Stimulated activated CD8-positive, alpha-beta memory T cell treated with anti-CD3 and anti-CD28 coated beads, Interleukin-7, amount 100 ng/mL, for 4 hours (primary cell): ENCODE measurements around the gene APAF1.

Experiments
- DNase-seq, 2 donors: peaks; one replicate each; pipeline ENCODE4 v3.0.0-alpha.2; 2020; ENCODE audit warnings: low read depth in 2 of 2

The APAF1 gene

DNA sequence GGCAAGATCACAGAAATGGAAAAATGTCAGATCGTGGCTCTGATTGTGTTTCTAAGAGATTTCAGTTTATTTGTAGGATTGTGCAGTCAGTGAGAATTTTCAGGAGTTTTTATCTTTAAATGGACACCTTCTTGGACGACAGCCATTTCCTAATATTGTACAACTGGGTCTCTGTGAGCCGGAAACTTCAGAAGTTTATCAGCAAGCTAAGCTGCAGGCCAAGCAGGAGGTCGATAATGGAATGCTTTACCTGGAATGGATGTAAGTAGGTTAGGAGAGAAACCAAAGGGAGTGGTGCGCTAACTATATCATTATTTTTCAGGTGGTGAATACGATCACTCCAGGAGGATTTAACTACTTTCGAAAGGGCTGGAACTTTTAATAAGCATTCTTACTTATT is 26.4 kb downstream of the APAF1 start:
- no peak for DNase-seq

DNA sequence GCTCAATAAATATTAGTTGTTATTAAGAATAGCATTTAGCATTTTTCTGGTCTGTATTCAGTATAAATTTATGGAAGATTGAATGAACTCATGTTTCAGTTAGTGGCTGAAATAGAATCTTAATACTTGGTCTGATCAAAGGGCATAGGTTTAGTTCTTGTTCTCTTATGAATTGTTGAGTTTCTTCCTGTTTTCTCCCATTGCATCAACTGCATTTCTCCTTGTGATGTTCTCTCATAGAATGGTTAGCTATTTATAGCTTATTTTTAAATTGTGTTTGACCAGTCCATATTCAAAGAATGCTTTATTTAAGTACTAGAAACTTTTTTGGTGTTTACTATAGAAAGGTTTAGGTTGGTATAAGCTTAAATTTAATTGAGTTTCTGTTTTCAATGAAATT is 29.8 kb downstream of the APAF1 start:
- no peak for DNase-seq

DNA sequence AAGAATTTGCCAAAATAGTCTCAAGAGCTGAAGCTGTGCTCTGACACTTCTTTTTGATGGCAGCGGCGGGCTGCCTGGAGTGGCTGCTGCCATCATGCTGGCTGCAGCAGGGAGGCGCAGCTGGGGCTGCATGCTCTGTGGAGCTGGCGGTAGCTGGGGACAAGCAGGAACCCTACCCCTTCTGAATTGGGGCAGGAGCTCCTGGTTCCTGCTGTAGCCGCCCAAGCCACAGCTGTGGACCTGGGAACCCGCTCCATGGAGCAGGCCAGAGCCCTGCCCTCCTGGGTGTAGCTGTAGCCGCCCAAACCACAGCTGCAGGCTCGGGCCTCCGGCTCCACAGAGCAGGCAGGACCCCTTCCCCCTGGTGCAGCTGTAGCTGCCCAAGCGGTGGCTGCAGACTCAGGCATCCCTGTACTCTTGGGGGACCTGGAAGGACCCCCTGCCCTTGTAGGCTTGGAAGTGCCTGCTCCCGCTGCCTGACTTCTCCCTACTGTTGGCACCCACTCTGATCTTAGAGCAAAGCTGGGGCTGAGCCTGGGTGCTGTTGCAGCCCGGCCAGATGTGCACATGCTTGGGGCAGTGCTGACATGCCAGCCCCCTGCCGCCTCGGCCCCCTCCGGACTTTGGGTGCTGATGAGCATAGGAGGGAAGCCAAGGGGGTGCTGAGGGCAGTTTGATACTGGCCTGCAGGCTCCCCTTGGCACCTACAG is 33.3 kb downstream of the APAF1 start:
- no peak for DNase-seq

DNA sequence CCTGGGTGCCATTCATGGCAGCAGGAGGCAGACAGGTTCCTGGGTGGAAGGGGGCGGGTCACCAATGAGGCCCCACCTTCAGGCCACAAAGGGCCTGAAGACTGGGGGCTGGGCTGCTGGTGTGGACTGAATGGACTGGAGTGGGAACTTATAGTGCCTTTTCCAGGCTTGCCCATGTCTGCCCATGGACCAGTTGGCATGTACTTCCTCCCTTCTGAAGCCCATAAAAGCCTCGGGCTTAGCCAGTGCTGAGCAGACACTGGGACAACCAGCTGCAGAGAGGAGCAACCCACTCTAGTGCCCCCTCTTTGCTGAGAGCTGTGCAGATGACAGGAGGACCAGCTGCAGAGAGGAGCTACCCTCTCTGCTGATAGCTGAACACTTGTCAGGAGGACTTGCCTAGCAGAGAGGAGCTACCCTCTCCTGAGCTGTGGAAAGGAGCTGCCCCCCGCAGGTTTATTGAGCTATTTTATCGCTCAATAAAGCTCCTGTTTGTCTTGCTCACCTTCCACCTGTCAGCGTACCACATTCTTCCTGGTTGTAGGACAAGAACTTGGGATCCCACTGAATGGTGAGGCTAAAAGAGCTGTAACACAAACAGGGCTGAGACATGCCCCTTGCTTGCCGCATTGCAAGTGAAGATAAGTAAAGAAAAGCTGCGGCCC is 34.0 kb downstream of the APAF1 start:
- no peak for DNase-seq

DNA sequence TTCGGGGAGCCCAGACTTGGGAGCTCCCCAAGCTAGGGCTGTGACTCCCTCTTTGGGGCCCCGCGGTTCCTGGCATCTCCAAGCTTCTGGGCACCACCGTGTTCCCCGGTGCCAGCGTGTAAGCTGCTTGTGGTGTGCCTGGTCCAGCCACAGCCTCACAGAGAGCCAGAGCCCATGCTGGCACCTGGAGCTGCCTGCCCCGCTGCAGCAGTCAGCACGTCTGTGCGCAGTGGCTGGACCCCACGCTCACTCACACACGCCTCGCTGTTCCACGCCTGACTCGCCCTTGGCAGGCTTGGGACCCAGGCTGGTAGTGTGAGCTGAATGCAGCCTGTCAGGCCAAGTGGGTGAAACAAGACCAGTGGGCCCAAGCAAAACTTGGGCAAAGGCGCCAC is 34.5 kb downstream of the APAF1 start:
- DNase-seq = no peak

DNA sequence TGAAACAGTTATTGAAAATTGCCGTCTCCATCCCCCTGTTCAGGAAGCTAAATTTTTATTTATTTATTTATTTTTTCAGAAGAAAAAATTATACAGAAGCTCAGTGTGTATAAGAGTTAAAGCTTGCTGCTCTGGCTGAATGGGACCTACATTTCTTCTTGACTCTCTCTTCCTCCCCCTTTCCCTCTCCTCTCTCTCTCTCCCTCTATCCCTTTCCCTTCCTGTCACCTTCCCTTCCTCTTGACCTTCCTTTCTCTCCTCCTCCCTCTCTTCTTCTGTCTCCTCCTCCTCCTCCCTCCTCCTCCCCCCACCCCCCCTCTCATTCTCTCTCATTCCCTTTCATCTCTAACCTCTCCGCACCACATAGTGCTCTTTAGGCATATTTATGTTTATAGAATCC is 39.1 kb downstream of the APAF1 start:
- DNase-seq = no peak

DNA sequence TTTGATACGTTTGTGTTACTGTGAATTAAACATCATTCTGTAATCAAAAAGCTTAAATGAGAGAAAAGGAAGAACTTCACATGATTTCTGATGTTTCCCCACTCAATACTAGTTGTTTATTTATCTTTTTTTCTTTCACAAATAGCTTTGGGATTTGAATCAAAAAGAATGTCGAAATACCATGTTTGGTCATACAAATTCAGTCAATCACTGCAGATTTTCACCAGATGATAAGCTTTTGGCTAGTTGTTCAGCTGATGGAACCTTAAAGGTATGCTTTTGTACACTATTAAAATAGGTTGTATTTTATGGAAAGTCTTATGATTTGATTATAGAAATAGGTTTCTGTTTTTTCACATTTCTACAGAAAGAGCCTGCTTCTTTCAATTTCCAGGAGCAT is 41.5 kb downstream of the APAF1 start:
- no peak for DNase-seq

DNA sequence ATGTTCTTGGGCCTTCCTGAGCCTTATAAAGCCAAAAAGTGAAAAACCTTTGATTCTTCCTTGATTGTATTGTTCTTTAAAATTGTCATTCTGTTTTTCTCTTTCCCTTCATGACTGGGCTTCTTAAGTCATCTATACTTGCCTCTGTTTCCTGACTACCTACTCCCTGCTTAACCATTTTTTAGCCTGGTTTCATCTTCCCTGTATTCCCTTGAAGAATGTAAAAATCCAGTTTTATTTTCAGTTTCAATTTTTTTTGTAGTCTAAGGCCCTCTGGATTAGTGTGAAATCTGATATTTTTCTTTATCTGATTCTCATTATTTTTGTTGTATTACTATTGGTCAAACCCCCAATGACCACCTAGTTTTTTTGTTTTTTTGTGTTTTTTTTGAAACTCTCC is 46.3 kb downstream of the APAF1 start:
- DNase-seq = no peak

DNA sequence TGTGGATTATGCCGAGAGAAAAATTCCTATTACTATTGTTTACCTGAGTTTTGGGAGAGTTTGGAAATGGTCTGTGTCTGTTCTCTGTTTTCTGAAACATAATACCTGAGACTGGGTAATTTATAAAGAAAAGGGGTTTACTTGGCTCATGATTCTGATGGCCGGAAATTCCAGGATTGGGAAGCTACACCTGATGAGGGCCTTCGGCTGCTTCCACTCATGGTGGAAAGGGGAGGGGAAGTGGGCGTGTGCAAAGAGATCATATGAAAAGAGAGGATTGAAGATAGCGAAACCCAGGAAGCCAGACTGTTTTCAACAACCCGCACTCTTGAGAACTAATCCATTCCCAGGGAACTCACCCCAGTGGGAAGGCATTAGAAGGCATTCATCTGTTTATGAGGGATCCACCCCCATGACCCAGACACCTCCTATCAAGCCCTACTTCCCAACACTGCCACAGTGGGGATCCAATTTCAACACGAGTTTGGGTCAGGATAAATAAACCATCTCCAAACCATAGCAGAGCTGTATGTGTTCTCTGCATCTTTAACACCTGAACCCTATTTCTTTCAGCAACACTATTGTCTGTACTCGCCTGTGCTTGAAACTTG is 51.1 kb downstream of the APAF1 start:
- DNase-seq = no peak

DNA sequence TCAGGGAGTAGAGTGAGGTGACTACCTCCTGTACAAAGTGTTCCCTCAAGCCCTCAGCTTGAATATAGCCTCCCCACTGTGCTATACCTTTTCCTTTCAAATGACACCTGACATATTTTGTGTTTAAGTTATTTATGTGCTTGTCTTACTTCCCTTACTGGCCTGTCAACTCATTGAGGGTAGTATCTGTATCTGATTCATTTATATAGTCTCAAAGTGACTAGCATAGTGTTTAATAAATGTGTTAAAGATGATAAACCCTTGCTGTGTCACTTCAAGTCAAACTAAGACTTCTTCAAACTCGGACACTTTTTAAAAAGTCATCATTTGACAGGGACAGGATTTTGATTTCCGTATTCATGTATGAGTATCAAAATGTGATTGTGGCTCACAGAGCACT is 52.1 kb downstream of the APAF1 start:
- no peak for DNase-seq

DNA sequence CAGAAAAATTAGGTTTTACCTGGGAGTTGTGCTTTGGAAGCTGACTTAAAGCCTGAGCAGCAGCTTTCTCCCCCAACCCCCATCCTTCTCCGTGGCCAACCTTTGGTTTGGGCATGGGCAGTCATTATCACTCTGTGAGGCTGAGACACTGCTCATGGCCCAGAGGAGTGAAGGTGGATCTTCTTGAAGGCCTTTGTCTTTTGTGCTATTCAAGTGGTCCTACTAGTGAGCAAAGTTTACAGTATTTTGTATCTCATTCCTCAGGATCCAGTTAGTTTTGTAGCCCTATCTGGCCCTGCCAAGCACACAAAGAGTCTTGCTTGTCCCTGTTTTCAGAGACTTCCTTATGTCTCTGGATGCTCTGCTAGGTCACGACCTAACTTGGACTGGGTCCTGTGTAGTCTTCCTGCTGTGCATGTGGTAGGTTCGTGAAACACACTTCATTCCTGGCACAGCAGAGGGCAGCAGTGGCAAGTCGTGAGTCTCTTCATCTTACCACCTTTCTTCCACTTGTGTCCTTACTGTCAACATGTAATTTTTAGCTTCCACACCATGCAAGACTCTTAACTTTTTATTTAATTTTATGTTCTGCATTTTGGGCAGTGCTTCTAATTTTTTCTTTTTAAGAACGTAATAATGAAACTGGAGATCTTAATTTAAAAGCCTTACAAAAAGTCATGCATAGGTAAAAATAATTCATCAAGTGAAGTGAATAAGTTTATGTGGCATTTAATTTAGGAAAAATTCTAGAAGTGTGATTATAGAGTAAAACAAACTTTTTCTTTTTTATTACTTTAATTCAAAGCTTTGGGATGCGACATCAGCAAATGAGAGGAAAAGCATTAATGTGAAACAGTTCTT is 53.7 kb downstream of the APAF1 start:
- peak; percentile 8 for DNase-seq

DNA sequence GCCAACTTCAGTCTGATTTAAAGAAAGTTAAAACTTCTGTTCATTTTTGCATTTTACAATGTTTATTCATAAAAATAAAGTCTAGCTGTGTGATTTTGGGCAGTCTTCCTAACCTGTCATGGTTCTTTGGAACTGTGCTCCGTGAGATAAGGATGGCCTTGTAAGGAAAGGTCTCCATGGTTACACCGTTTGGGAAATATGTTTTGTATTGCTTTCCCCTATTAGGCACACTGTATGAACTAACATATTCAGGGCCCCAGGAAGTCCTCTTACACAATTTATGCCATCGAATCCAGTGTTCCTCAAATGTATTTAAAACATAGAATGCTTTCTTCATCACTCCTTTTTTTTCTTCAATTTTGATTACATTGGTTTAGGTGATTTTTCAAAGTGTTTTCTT is 54.5 kb downstream of the APAF1 start:
- DNase-seq = no peak

DNA sequence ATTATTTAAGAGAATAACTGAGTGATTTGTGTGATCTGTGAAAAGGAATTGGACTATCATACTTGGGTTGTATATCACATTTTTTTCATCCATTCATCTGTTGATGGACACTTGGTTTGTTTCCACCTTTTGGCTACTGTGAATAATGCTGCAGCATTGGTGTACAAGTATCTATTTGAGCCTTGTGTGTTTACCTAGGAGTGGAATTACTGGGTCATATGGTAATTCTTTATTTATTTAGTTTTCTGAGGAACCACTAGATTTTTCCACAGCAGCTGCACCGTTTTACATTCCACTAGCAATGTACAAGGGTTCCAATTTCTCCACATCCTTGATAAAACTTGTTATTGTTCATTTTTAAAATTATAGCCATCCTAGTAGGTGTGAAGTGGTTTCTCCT is 56.1 kb downstream of the APAF1 start:
- no peak for DNase-seq

DNA sequence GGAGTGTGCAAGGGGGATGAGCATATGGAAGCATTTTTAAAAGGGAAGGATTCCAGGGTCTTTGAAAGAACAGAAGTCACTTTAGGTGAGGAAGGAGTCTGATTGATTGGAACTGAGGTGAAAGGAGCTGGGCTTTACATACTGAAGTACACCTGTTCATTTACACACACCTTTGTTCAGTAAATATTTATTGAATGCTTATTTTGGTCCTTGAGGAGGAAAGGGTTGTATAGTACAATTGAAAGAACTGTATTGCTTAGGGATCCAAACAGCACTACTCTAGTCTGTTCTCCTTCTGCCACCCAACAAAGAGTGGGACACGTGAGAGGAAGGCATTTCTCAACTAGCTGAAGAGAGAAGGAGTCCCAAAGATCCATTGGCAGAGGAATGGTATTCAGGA is 63.9 kb downstream of the APAF1 start:
- DNase-seq = no peak

DNA sequence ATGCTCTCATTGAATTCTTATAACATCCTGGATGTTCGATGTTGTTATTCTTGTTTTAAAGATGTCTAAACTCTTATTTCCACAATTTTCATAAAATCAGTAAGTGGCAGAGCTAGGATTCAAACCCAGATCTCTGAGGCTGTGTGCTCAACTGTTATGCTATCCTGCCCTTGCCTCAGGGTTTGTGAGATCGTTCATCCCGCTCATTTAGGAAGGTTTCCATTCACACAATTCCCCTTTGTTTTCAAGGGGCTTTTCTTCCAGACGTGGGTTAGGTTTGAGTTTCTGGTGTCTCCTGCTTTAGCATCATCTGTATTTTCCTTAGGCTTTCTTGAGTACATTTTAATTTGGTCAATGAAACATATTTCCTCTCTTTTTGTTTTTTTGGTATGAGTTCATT is 69.3 kb downstream of the APAF1 start:
- no peak for DNase-seq

DNA sequence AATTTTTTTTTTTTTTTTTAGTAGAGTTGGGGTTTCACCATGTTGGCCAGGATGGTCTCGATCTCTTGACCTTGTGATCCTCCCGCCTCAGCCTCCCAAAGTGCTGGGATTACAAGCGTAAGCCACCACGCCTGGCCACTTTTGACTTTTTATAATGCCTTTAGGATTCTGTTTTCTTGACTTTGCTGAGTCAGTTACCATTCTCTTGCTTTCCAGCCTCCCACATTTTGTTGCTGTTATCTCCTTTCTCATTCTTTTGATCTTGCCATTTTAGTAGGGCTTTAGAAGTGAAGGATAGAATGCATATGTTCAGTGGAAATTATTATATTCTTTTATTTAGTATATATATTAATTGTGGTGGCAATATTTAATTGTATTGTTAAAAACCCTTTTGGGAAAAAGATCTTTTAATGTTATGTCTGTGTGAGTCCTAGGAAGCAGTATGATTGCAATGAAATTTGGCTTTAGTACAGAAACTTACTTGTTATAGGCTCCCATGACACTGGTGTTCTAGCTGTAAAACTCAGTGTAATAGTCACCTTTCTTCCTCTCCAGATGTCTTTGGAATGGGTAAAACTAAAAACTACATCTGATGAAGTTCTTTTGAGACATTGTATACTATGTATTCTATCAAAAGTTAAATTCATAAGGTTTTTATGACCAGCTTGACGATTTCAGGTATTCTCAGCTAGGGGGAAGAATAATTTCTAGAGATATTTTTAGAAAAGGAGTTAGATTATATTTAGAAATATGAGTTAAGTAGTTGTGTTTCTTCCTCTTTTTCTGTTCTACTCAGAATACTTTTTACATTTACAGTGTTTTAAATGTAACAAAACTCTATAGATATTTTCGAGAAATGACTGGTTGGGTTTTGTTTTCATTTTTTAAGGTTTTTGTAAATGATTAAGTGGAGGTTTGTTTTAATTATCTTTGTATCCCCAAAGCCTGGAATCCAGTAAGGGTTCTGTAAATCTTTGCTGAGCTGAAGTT is 74.7 kb downstream of the APAF1 start:
- no peak for DNase-seq

DNA sequence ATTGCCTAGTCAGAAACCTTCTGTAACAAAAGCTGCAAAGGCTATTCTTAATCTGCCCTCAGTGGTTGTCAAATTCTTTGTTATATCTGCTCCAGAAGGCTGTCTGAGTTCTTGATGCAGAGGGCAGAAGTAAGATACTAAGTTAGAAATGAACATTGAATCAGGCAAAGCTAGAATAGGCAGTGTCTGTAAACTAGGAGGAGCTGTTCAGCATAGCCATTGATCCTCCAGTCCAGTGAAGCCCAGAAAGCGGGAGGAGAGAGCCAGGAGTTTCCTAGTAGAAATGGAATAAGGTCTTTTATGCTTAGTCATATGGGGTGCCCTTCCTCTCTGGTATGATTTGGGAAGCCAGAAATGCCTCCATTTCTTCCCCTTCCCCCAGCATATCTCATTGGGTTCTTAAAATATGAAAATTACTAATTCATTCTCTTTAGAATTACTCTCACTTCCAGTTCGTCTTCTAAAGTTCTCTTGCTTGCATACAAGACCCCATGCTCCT is 76.2 kb downstream of the APAF1 start:
- DNase-seq = no peak

DNA sequence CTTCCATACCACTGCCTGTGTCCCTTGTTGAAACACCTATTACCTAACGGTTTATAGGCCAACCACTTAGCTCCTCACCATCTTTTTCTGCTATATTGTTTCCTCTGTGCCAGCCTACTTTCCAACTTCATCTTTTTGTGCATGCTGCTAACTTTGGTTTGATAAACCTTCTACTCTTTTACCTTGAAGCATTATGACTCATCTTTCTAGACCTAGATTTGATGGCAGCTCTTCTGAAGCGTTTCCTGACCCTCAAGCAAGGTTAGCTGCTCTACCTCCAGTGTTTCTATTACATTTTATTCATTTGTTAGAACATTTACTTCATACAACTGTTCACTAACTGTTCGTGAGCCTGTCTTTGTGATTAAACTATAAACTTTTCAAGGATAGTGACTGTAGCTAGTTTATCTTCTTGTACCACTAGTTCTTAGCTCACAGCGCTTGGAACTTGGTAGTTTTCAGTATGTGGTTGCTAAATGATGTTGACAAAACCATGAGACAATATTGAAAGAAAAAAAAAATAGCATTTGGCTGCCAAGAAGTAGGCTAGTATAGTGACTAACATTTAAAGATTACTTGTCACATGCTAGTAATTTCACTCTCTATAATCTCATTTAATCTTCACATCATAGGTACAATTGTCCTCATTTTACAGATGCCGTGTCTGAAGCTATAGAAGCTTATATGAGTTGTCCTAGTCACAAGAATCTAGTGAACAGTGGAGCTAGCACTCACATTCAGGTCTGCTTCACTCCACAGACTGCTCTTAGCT is 79.5 kb downstream of the APAF1 start:
- DNase-seq = no peak

DNA sequence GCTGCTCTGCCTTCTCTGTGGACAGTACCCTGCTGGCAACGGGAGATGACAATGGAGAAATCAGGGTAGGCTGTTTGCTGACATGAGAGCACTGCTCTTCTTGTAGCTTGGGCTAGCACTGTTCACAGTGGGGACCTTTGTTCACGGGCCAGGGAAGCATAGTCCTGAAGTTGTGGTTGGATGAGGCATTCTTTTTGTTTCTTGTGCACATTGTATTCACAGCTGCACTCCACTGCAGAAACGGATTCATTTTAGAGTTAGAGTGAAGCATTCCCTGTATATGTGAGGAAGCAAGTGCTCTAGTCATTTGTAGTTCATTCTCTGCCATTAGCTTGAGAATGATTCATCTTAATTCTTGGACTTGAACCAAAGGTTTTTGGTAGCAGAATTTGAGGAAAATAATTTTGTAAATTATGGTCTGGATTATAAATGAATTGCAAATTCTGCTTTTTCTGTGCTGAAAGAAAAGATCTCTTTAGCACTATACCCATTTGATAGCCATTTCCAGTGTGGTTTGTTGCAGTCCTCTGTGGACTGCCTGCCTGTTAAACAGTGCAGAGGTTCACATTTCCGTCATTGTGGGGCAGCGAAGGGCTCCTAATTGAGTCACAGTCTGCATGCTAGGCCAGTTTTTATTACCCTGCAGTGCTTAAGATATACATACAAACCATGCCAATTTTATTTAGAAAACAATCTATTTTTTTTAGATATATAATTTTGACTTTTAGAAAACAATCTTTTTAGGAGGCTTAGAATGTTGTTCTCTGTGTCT is 80.6 kb downstream of the APAF1 start:
- DNase-seq = no peak
